Heart left ventricle (tissue), 13 donors: Measurements from ENCODE around the gene ANXA10.

ENCODE experiments used
- POLR2A ChIP-seq, 2 donors: fragments of 450-650 bp; IDR thresholded peaks; one replicate each; pipeline ENCODE4 v1.6.1; 2017; ENCODE audit warnings: antibody characterized with exemption in 2 of 2, mild to moderate bottlenecking in 2 of 2, moderate library complexity in 2 of 2
- TF ChIP-seq, protein P1 (sequence below), 12 donors: fragments of 200-600 bp; sonication (generic) in 4 of 12; IDR thresholded peaks; one replicate each; pipeline versions ENCODE4 v1.5.0 to v1.8.0; 2018 to 2022; ENCODE audit warnings: antibody characterized with exemption in 12 of 12, mild to moderate bottlenecking in 5 of 12
- donor health status: ischemic (EF 13 %, LVEDD 7.1; RV severe dilation, severe dysfunction).
- donor health status: DM: no; HTN: yes; CAD: no.
- donor health status: DM: no; HTN: no; CAD: no.
- donor health status: ischemic (EF 25% LVEDD 6.9; RV normal size, moderate dysfunction).
- donor health status: ischemic (EF 25% LVEDD 5.7; RV mildly dilated, moderate dysfunction).
- donor health status: ischemic (EF 35%, LVEDD 5.7; RV mildly dilated, moderate dysfunction).
- donor health status: nonischemic (EF 11% LVEDD 7.7; RV severe dilation, severe dysfunction).
- donor health status: DM: yes; HTN: yes; CAD: no.
- donor health status: PGD.
- donor health status: ischemic (EF 29% LVEDD 5.4; RV normal size, mild dysfunction).
- donor health status: nonischemic (EF 23%, LVEDD 6.1; RV moderate dilation, normal function).

- TF ChIP-seq POLR2A (IDR thresholded peaks at IDR 0.05), result no peak
- TF ChIP-seq, protein P1, sequence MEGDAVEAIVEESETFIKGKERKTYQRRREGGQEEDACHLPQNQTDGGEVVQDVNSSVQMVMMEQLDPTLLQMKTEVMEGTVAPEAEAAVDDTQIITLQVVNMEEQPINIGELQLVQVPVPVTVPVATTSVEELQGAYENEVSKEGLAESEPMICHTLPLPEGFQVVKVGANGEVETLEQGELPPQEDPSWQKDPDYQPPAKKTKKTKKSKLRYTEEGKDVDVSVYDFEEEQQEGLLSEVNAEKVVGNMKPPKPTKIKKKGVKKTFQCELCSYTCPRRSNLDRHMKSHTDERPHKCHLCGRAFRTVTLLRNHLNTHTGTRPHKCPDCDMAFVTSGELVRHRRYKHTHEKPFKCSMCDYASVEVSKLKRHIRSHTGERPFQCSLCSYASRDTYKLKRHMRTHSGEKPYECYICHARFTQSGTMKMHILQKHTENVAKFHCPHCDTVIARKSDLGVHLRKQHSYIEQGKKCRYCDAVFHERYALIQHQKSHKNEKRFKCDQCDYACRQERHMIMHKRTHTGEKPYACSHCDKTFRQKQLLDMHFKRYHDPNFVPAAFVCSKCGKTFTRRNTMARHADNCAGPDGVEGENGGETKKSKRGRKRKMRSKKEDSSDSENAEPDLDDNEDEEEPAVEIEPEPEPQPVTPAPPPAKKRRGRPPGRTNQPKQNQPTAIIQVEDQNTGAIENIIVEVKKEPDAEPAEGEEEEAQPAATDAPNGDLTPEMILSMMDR (IDR thresholded peaks at IDR 0.05), result no peak
Measured at GRCh38 chr4:168101026-168101425, 8.7 kb downstream of the ANXA10 start.
